NOMO-1 treated with dmso at 0.1 percent for 144 hours (cell line): ENCODE results near the gene TCEAL4.

Experiments used
- DNase-seq: peaks from one replicate; lab custom pipeline; 2025; ENCODE audit not compliant: unreplicated experiment; lab: John Stamatoyannopoulos, UW

Gene TCEAL4

DNA sequence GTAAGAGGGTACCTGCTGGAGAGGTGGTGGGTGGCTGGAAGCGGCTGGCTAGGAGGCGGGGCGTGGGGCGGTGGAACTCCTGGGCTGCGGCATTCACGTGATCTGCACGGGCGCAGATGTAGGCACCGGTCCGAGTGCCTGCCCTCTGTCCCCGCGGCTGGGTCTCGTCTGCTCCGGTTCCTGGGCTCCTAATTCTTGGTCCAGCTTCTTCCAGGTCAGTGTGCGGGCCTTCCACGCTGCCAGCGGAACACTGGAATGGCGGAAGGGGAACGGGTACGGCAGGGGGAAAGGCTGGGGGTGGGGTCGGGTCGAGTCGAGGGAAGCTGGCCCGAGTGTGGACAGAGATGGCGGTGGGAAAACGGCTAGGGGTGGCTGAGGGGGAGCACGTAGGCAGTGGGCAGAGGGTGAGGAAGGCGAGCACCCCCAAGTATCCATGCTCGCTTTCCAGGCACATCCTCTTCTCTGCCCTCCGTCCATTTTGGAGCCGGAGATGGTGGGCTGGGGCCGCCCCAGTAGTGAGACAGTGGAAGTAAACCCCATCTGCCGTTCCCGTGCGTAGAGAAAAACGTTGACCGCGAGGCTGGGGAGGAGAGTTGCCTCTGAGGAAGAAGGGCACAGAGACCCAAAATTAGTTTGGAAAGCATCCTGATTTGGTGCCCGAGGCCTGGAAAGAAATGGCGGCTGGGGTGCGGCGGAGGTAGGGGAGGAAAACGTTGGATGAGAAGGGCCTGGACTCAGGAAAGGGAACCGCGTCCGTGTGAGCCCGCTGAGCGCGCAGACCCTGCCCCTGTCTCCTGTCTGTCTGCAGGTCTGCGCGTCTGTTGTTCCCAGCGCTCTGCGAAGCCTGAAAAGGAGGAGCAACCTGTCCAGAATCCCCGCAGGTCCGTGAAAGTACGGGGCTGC, at the start of gene TCEAL4:
Gene TCEAL4 (plus strand): TSS at position 105 of the 903 bp plus-strand sequence. CDS start 1,161 bp downstream, outside the sequence.
- DNase-seq, result no peak

GRCh38 chrX:103536071-103536470, 49.2 kb upstream of the TCEAL4 start:
- DNase-seq, result no peak

GRCh38 chrX:103536732-103537131, 48.6 kb upstream of the TCEAL4 start:
- DNase-seq, result no peak

DNA sequence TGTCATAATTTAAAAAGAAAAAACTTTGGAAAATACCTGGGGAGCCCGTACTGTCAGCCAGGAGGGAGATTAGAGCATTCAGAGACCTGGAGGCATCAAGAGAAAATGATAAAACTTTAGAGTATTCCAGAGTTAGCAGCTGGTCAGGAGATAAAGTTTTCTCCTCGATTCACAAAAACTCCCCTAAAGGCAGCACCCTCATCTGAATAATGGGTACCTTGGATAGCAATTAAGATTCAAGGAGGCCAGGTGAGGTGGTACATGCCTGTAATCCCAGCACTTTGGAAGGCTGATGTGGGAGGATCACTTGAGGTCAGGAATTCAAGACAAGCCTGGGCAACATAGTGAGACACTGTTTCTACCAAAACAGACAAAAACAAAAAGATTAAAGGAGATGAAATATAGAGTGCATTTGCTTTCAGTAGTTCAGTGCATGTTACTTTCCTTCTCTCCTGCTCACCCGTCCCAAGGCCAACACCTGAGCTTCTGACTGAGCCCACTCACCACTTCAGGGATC, 47.4 kb upstream of the TCEAL4 start:
- no peak for DNase-seq

- DNase-seq, result no peak
These were observed 46.6 kb upstream of the TCEAL4 start for GRCh38 chrX:103538728-103539127.

GRCh38 chrX:103539695-103540094, 45.6 kb upstream of the TCEAL4 start:
- DNase-seq, result no peak

- no peak for DNase-seq
These were observed 45.2 kb upstream of the TCEAL4 start for GRCh38 chrX:103540145-103540544.

DNA sequence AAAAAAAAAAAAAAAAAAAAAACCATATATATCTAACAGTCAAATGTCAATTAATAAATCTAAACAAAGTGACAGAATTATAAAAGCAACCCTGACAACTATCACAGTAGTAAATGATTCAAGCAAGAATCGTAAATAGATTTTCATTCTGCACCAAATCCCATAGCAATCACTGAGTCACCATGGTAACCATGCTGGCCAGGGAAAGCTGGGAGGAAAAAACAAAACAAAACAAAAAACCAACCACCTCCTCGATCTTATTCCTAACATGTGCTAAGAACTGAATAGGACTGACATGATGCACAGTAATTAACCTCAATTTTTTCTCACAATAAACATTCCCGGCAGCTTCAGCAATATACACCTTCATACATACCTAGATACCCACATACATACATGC, 35.4 kb upstream of the TCEAL4 start:
- DNase-seq, result no peak

- DNase-seq, result no peak
These were observed 34.8 kb upstream of the TCEAL4 start for GRCh38 chrX:103550415-103551051.

DNA sequence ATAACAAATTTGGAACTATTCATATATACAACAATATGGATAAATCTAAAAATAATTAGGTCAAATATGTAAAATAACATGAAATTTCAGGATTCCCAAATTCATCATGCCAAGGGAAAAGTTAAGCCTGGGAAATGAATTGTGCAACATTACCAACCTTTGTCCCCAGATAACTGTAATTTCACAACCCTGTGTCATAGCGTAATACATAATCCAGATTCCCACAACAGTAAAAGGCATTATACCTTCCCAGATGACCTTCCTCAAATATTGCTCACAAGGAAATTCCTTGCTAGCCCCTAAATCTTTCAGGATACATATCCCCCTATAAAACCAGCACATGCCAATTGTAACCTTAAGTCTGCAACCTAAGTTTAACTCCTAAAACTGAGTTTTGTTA, 33.1 kb upstream of the TCEAL4 start:
- DNase-seq, result no peak

- no peak for DNase-seq
These were observed 30.5 kb upstream of the TCEAL4 start for GRCh38 chrX:103554687-103555424.

GRCh38 chrX:103556963-103557612, 28.2 kb upstream of the TCEAL4 start:
- DNase-seq, result no peak

DNA sequence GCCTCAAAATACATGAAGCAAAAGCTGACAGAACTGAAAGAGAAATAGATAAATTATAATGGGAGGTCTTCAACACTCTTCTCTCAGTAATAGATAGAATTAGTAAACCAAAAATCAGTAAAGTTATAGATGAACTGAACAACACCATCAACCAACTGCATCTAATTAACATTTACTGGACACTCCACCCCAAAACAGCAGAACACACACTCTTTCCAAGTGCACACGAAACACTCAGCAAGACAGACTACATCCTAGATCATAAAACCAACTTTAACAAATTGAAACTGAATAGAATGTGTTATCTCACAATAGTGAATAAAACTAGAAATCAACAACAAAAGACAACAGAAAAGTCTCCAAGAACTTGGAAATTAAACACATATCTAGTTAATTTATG, 25.1 kb upstream of the TCEAL4 start:
- no peak for DNase-seq

DNA sequence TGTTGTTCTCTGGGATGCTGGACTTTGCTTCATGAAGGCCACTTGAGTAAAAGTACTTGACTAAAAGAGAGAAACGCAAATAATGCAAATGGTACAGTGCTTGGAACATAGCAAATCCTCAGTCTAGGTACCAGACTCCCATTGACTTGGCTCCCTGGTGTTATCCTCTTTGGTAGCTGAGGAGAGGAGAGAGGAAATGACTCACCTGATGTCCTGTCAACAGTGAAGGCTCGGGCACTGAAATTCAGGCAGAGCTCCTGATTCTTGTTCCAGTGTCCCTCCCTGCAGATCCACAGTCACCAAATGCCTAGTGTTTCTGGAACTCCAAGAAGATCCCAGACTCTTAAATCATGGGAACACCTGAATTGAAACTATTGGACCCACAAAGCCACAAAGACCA, 22.5 kb upstream of the TCEAL4 start:
- no peak for DNase-seq

- peak; percentile 14 for DNase-seq
These were observed 20.1 kb upstream of the TCEAL4 start for GRCh38 chrX:103565197-103565596.

- DNase-seq, result no peak
These were observed 19.6 kb upstream of the TCEAL4 start for GRCh38 chrX:103565752-103566151.

DNA sequence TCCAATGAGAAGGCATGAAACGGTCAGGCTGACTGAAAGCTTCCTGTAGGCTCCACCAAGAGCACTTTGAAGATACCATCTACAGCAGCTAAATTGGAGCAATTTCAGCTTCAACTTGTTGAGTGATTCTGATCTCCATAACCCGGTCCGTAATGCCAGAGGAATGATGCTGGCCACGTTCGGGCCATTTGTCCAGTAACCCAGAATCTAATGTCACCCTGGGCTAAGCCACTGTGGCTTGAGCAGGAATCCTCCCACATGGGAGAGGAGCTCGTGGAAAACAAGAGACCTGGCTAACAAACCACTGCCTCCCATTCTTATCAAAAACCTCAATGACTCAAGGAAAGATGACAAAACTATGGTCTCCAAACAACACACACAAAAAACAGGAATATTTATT, 14.2 kb upstream of the TCEAL4 start:
- DNase-seq, result no peak

DNA sequence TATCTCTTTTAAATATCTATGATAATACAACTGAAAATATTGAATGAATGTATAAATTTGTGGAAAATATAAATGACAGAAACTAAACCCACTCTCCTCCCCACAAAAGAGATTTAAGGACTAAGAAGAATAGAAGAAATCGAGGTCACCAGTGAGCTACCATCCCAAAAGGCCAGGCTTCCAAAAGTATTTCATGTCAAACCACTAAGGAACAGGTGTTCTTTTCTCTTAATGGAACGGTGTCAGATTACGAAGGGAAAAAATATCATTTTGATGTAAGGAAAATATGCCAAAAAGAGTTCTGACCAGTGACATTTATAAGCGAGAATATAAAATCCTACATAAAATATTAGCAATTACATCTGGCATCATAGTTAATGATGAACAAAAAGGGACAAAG, 13.6 kb upstream of the TCEAL4 start:
- no peak for DNase-seq

GRCh38 chrX:103573202-103573601, 12.1 kb upstream of the TCEAL4 start:
- no peak for DNase-seq

GRCh38 chrX:103584596-103584995, 719 bp upstream of the TCEAL4 start:
- DNase-seq, result no peak

- DNase-seq, result no peak
These were observed 965 bp downstream of the TCEAL4 start for GRCh38 chrX:103586314-103586646.
